Measurements from ENCODE around the gene FDXR.

The FDXR gene

DNA sequence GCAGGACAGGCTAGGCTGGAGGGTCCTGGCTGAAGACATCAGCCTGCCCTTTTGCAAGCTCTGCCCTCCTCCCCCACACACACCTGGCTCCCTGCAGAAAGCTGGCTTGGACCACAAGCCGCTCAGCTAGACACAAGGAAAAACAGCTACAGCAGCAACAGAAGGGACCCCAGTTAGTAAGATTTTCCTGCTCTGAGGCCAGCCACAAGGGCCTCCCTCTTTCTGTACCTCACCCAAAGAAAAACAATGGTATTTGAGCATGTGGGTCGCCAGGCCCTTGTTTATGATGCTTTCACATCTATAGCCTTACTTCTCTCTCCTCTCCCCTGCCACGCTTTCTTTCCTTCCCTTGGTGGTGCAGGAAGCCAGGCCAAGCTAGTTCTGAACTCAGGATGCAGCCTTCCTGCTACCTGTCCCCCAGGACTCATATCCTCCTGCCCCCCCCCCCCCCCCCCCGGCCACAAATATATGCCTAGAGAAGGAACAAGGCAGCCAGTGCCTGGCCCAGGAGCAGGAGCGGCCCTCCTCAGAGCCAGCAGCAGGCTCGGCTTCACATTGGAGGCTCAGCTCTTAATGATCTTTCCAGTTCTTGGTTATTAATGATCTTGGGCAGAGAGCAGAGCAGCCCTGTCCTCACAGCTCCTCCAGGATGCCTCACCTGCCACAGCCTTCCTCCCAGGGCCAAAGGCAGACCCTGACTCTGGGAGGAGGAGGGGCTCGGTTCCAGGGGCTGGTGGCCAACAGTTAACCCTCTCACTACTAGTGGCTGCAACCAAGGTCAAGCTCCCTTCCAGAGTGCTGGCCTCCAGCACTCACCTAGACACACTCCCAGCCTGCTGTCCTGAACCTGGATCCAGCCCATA, 32.6 kb downstream of the FDXR start:
- no peak for DNase-seq (ENCODE audit: extremely low read depth in 1 of 2, low read depth in 1 of 2)

DNA sequence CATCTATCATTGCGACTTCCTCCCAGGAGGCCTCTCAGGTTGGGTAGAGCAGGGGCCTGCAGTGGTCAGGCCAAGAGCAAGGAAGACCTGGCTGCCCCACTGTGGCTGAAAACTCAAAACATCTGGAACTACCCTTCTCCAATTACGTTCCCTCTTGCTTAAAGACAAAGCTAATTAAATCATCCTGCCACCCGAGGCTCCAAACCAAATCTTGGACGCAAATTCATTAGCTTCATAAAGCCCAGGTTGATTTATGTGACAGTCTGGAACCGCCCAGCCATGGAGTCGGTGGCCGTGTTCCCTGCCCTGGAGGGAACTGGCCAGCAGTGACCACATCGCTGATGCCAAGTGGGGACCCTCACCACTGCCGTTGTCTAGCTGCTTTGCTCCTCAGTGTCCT, 34.5 kb downstream of the FDXR start:
- no peak for DNase-seq (ENCODE audit: extremely low read depth in 1 of 2, low read depth in 1 of 2)

DNA sequence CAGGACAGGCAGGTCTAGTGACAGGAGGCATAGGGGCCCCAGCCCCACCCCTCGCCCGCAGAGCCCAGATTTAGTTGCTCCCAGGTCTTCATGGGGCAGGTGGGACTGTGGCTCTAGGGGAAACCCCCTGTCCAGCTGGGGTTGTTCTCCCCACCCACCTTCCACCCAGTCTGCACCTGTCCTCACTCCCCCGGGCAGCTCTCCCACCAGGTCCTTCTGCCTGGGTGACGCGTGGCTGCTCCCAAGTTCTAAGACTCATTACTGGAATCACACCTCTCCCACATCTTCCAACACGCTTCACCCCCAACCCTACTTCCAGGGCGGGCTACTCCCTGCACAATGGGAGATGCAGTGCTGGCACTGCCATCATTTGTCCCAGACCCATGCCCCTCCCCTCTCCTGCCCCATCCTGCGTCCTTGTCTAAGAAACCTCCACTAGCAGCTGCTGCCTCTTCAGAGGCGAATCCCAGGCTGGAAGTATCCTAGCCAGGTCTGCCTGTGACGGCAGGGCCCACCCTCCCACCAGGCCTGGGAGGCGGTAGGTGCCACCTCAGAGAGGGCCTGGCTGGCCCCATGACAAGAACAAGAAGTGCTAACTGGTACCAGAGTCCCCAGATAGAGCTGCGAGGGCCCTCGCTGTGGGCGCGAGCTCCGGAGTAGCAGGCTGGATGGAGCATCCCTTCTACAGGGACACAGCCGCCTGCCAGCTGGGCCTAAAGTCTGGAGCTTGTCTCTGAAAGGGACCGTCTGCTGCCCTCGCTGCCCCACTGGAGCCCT, 35.9 kb downstream of the FDXR start:
- no peak for DNase-seq (ENCODE audit: extremely low read depth in 1 of 2, low read depth in 1 of 2)

DNA sequence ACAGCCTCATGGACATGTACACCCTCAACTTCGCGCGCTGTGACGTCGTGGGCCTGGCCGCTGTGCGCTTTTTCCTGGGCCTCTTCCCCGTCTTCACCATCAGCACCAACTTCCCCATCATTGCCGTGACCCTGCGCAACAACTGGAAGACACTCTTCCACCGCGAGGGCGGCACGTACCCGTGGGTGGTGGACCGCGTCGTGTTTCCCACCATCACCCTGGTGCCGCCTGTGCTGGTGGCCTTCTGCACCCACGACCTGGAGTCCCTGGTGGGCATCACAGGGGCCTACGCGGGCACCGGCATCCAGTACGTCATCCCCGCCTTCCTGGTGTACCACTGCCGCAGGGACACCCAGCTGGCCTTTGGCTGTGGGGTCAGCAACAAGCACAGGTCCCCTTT, 36.6 kb downstream of the FDXR start:
- no peak for DNase-seq (ENCODE audit: extremely low read depth in 1 of 2, low read depth in 1 of 2)

DNA sequence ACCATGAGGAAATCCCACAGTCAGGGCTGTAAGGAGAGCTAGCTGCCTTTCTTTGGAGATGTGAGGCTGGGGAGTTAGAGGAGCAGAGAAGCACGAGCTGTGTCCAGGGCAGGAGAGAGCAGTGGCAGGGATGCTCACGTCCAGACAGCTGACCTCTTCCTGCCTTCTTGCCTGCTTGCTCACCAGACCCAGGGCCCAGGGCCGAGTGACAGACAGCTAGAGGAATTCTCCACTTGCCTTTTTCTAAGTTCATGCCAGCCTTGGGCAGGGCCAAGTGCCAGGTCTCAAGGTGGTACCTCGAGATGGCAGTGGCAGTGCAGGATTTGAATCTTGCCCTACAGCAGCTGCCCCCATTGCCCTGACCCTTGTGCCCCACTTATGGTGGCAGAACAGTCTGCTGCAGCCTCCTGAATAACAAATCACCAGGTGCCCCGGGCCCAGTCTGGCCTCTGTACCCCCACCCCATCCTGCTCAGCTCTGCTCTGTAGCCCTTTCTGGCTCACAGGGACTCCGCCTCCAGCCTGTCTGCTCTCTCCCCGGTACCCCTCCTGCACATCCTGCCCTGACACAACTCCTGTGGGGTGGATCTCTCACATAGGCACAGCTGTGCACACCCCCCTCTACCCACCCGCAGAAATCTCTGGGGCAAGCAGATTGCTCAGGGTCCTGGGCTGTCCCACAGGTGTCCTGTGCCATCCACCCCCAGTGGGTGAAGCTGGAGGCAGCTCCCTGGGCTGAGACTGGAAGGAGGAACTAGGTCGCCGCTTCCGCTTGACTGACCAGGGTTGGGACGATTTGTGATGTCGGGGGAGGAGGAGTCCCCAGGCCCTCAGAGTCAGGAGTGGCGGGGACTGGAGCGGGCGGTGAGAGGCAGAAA, 39.1 kb downstream of the FDXR start:
- no peak for DNase-seq (ENCODE audit: extremely low read depth in 1 of 2, low read depth in 1 of 2)

DNA sequence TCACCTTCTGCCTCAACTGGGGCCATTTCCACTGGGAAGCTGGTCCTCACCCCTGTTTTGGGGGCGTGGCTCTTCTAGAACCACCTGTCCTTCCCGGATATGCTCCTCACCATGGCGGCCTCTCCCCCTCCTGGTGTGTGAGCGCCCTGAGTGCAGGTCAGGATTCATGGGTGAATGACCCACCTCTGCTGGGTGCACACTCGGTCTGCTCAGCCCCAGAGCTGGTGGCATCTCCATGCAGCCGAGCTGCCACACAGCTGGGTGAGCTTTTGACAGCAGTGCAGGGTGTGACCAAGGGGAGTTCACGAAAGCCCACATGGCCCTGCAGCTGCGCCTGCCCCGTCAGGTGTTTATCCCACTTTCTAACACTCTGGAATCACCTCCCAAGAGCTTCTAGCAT, 40.4 kb downstream of the FDXR start:
- no peak for DNase-seq (ENCODE audit: extremely low read depth in 1 of 2, low read depth in 1 of 2)

DNA sequence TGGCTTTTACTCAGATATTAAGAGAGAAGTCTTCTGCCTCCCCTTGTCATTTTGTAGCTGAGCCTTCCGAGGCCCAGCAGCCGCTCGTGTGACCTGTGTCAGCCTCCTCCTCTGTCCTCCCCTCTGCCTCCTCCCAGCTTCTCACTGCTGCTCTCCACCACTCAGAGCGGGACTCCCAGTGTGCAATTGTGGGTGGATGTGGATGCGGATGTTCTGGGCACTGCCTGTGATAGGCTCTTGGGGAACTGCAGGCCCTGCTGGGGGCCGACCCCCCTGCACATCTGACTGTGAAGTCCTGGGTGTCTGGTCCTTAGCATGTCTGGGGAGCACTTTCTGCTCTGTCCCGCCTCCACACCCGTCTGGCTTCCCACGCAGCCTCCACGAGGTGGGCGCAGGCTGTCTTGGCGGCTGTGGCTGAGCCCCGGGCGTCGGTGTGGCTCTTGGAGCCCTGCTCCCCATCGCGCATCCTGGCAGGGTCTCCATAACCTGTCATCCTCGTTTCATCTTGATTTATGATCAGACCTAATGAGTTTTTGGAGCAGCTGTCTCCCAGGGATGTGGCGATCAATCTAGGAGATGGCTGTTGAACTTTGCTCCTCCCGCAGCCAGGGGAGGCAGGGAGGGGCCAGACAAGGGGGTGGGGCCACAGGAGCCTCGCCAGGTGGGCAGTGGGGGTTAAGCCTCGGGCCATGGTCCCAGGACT, 41.2 kb downstream of the FDXR start:
- DNase-seq (ENCODE audit: extremely low read depth in 1 of 2, low read depth in 1 of 2) = no peak

DNA sequence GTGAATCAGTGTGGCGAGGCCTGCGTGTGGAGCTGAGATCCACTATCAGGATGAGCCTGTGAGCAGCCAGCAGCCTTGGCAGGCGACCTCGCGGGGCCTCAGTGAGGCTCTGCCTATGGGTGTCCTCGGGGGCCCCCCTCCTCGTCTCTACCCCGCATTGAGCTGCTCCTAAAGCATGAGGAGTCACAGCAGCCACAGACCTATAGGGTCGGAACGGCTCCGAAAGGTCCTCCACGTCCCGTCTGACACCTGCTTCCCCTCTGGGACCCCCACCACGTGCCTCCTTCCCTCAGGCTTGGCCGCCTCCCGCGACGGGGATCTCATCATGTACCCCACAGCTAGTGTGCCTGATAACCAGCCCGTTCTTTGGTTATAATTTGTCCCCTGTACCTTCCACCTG, 41.9 kb downstream of the FDXR start:
- DNase-seq (ENCODE audit: extremely low read depth in 1 of 2, low read depth in 1 of 2) = no peak

DNA sequence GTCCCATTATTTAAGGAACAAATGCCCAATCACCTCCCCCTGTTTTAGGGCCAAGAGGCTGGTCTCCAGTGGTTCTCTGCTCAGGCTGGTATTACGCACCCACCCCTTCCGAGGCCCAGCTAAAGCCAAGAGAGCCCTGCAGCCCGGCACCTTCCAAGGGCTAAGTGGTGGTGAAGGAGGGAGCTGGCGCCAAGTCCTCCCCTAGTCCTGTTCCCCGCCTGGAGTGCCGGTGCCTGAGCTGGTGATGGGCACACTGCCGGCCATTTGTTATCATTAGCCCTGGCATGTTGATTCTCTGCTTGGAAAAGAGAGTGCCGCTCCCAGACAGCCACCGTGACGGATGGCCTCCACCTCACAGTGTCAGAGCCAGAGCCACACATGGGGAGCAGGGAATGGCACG, 45.0 kb downstream of the FDXR start:
- DNase-seq (ENCODE audit: extremely low read depth in 1 of 2, low read depth in 1 of 2) = no peak

DNA sequence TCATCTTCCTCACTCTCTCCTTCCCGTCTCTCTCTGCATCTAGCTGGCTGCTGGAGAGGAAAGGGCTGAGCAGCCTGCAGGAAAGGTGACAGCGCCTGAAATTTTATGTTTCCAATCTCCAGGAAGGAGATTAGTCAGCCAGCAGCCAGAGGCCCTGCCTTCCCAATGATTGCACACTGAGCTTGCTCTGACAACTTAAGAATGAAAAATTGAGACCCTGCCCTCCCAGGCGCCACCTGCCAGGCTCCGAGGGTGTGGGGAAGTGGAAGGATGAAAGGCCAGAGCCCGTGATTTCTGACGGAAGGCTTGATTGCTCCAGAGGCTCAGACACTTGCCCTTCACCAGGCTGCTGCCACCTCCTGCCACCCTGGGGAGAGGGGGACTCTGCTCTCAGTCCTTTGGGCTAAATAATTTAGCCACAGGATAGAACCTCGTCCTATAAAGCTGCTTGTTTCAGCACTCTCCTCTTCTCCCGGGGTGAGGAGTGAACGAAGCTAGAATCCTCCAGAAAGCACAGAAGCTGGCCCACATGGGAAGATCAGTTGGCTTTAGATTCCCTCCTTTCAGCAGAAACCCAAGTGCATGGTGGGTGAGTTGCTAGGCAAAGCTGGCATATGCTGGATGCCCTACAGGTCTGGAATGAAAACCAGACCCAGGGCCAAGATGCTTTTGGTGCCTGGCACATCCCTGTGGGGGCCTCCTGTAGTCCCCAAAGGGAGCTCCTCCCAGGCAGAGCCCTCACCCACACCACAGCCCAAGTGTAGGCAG, 46.7 kb downstream of the FDXR start:
- DNase-seq (ENCODE audit: extremely low read depth in 1 of 2, low read depth in 1 of 2) = no peak

DNA sequence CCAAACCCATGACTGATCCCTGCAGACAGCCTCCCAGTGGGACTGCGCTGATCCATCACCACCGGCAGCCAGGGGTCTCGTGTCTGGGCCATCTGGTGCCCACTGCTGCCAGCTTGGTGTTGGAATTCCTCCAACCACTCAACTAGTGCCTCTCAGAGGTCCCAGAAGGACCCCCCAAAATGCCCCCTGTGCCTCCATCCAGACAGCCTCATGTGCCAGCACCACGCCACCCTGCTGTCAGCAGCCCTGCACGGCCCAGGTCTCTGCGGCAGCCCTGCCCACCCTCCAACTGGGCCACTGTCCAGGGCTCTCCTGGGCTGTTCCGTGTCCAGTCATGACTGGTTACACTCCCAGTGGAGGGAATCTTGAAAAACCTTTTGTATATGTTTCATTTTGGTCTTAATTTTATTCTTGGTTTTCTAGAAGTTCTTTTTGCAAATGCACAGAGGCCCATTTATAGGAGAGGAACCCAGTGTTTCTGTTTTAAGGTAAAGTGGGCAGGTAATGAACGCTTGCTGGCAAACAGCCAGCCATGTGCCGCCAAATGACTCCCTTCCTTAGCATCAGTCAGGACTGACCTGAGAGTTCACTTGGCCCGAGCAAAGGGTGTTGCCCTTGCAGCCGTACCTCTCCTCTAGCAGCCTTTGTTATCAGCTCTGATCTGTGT, 47.7 kb downstream of the FDXR start:
- no peak for DNase-seq (ENCODE audit: extremely low read depth in 1 of 2, low read depth in 1 of 2)

DNA sequence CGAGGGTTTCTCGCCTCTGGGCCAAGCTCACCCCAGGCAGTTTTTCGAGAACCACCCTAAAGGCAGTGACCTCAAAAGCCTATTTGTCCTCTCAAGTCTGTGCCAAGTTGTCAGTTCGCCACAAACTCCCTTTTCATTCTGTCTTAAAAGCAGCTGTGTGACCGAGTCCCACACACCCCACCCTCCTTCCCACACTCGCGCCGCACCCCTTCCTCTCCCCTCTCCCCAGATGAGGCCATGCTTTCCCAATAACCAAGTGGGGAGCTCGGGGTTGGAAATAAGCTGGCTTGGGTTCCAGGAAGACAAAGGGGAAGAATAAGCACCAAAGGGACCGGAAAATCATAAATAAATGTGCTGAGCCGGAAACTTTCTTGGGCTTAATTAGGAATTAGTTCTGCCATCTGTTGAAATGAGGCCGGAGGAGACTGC, 49.8 kb downstream of the FDXR start:
- no peak for DNase-seq (ENCODE audit: extremely low read depth in 1 of 2, low read depth in 1 of 2)

DNA sequence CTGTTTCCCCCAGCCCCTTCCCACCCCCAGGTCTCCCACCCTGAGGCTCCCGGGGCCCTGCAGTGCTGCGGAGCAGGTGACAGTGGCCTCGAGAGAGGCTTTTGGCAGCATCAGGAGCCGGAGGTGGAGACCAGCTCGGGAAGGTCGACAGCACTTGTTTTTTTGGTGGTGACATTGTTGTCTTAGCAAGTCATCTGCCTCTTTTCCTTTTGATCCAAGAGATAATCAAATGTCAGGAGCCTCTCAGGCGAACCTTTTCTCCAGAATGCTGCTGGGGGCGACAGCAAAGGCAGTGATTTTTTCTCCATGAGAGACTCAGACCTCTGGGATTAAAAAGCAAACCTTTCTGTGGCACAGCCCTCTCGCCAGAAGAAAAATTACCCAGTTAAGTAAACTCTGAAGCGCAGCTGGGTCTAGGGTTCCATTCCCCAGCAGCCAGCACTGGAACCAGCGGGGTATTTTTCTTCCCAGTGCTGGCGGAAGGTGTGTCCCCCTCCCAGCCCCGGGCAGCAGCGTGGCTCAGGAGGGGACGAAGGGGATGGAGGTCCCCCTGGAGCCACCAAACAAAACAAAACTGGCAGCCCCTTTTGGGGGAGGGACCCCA, 50.4 kb downstream of the FDXR start:
- DNase-seq (ENCODE audit: extremely low read depth in 1 of 2, low read depth in 1 of 2) = no peak

DNA sequence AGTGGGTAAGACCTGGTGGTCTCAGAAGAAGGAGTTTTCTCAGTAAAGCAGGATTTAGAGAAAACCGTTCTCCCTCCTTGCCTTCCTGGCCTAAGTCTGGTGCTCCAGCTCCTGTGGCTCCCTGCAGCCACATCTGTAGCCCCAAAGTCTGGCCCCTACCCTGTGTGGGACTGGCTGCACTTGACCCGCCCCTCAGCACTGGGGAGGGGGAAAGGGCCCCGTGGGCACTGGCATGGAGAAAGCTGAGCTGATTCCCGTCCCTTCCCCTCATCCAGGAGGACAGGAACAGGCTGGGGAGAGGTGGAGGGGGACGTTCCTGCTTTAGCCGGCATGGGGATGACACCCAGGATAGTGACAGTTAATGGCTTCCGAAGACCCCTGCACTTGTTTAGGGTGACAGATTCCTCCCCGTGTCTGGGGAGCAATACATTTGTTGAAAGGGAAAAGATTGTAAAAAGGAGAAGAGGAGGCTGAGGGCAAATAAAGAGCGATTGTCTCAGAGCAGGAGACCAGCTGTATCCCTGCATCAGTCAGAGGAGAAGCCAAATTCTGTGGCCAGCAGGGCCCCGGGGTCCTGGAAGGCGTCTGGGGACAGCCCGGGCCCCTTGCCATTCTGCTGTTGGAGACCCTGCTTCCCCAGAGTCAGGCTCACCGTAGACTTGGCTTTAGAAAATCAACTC, 51.0 kb downstream of the FDXR start:
- no peak for DNase-seq (ENCODE audit: extremely low read depth in 1 of 2, low read depth in 1 of 2)

DNA sequence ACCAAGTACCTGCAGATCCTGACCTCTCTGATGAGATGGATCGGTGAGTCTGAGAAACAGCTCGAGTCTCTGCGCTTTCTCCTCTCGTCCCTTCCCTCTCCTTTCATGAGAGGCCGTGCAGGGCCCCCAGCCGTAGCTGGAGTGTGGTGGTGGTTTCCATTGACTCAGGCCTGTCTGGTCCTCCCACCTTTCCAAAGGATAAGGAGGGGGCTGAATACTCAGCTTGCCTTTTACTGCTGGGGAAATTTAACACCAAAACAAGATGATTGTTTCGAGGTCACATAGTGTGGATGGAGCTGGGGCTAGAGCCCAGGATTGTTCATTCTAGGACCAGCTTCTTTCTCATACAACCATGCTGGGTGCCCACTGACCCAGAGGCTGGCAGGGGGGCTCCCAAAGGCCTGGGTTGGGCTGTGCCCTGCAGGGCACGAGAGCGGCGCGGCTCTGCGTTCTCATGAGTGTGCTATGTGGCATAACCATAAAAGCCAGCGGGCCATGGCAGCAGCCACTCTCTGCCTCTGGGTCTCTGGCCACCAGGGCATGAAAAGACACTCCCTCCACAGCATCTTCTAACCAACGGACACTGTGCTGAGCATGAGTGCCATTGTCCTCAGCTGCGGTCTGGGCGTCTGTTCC, 52.9 kb downstream of the FDXR start:
- DNase-seq (ENCODE audit: extremely low read depth in 1 of 2, low read depth in 1 of 2) = no peak

DNA sequence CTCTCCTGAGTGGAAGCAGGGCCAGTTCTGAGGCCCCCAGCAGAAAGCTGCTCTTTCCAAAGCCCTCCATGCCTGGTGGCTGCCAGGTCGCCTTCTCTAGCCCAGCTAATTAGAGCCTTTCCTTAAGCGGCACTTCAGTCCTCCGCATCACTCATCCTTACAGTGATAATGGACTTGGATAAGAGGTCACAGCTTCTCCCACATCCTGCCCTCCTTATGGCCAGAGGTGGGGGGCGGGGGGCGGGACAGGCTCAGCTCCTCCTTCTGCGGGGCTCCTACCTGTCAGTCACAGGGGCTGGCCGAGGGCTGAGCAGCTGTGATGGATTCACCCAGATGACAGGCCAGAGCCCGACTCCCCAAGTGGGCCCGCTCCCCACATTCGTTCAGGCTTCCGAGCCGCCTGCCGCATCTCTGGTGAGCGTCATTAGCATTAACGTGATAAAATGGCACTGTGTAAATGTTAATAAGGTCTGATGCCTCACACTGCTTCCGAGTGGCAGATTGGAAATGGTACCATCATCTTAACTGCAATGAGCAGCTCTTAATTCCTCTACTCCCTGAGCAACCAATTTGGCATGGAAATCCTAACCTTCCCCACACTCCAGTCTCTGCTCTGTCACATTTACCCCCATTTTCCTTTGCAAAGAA, 54.4 kb downstream of the FDXR start:
- DNase-seq (ENCODE audit: extremely low read depth in 1 of 2, low read depth in 1 of 2) = no peak

DNA sequence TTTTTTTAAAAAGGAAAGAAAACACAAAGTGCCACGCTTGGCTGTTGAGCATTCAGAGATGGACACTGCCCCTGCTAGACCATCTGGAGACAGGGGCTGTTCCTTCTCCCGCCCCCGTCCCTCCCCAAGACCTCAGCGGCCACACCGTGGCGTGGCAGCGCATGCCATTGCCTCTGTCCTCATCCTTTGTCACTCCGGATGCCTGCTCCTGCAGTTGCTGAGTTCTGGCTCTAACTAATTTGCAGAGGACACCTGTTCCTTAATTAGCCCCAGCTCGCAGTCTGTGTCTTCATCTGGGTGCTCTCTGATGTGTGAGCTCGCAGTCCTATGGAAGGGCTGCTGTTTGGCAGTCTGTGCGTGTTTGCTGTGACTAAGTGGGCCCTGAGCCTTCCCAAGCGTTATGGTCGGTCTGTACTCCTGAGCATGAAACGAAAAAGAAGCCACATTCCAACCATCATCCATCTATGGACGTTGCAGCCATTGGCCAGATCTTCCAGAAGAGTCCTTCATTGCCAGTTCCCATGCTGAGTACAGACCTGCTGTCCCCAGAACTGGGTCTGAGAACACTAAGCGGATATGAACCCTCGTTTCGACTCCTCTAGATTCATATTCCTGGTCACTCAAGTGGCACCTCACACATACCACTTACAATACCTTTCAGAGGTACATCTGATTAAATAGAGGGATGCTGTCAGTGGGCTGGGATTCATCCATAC, 55.7 kb downstream of the FDXR start:
- DNase-seq (ENCODE audit: extremely low read depth in 1 of 2, low read depth in 1 of 2) = no peak
